GM21717 (cell line): ENCODE measurements around the gene HERC2.
"Not testable (repeated sequence)": the region's sequence is repeated elsewhere in the genome, so short reads cannot be mapped to it uniquely, and the experiment has no call there.

Experiments
- ATAC-seq: cut with Tn5 transposase; IDR thresholded peaks from one replicate; pipeline ENCODE4 v1.9.1; 2021; ENCODE audit warnings: mild to moderate bottlenecking, moderate library complexity; ENCODE audit not compliant: unreplicated experiment

HERC2 gene

DNA sequence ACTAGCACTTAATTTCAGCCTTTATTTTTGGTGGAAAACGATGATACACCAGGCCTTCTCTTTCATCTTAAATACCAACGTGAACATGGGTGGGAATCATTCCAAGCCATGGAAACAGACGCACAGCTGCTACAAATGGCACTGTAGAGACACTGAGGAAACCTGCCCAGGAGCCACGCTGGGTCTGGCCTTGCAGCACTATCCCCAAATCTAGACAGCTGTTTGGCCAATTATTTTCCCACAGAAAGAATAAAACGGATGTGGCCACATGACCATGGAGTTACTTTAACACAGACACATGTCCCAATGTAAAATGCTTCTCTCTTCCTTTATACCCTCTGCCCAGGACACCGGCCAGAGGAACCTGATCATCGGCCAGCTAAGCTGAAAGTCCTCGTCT is 139.2 kb downstream of the HERC2 start:
- ATAC-seq = no peak

DNA sequence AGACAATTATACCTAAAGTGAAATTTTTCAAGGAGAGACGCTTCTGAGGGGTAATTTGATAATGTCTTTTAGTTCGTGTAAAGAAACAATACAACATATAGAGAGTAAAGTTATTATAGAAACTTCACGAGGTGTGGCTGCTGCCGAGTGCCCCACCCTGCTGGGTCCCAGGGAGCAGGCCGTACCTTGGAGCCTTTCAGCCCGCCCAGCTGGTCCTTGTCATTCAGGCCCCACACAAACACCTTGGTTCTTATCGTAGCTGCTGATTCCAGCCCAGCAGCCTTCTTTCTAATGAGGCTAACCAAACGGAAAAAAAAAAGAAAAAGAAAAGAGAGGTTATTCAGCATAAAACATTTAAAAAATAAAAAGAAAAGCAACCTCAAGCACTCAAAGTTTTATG is 139.8 kb downstream of the HERC2 start:
- no peak for ATAC-seq

- ATAC-seq = no peak
Observed at GRCh38 chr15:28181366-28181765, 140.6 kb downstream of the HERC2 start.

DNA sequence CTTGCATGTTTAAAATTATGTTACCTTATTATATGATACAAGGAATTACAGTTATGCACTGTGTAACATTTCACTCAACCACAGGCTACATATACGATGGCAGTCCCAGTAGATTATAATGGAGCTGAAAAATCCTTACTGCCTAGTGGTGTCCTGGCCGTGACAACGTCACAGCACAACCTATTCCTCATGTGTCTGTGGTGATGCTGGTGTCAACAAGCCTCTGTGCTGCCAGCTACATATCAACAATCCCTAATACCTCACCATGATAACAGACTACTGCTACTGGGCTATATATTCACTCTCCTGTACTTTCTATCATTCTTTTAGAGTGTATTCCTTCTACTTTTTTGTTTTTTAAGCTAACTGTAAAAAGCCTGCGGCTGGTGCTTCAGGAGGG is 142.7 kb downstream of the HERC2 start:
- ATAC-seq = no peak

DNA sequence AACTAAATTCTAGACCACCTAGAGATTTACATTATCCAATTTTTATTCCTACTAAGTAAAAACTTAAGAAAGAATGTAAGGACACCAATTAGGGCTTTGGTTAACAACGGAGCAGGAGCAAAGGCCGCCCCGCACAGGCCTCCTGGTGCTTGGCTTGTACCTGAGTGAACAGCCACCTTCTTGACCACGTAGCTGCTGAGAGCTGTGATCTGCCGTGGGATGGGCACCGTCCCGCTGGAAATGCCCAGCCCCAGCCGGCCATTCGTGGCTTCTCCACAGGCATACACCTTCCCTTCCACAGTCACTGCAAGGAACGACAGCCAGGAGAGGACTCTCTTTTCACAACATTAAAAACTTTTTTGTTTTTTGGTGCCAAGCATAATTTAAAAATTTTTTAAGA is 143.3 kb downstream of the HERC2 start:
- no peak for ATAC-seq

GRCh38 chr15:28178290-28178689 is 143.7 kb downstream of the HERC2 start:
- no peak for ATAC-seq

DNA sequence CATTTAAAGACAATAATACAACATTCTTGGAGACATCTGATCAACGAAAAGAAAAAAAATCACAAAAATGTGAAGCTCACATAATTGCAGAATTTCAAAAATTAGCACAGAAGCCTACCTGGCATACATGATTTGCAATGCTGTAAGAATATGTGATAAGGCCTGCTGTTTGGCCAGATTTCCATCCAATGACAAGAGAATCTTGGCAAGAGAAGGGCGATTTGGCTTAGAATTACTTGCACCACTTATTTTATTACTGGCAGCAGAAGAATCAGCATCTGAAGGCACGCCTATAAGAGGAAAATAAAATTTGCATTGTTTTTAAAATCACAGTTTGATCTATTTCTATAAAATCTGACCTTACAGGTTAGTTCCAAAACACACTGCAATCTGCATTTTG is 152.6 kb downstream of the HERC2 start:
- ATAC-seq = no peak

- not testable (repeated sequence) for ATAC-seq
Observed at GRCh38 chr15:28168405-28169121, 153.4 kb downstream of the HERC2 start.

- no peak for ATAC-seq
Observed at GRCh38 chr15:28167042-28167441, 154.9 kb downstream of the HERC2 start.

DNA sequence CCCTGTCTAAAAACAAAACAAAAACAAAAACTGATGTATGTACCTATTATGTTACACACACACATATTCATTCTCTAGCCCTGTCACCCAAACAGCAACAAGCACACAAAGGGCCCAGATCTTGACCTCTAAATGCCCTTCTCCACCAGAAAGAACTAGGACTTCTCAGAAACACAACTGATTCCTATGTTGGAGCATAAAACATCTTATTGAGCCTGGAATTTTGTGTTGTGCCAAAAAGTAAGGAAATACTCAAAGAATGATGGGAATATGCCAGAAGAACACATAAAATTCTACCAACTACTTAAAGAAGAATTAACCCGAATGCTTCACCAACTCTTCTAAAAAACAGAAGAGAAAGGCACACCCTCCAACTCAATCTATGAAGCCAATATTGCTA is 156.2 kb downstream of the HERC2 start:
- ATAC-seq = no peak

DNA sequence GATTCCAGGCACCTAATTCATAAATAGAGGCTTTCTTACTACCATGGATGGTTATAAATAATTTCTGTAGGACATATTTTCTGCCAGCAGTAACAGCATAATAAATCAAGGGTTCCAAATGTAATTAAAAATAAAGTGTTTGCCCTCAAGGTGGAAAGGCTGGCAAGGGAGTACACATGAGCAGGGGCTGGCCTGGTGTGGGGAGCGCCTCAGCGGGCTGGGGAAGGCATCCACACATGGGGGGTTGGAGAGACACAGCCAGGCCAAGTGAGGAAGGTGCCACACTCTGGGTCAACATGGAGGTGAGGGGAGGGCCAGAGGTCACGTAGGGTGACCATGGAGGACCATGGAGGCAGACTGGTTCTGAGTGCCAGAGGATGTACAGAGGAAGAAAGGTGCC is 157.1 kb downstream of the HERC2 start:
- no peak for ATAC-seq

GRCh38 chr15:28154283-28154682 is 167.7 kb downstream of the HERC2 start:
- ATAC-seq = no peak

GRCh38 chr15:28153492-28154119 is 168.4 kb downstream of the HERC2 start:
- no peak for ATAC-seq

- not testable (repeated sequence) for ATAC-seq
Observed at GRCh38 chr15:28152538-28152923, 169.4 kb downstream of the HERC2 start.

DNA sequence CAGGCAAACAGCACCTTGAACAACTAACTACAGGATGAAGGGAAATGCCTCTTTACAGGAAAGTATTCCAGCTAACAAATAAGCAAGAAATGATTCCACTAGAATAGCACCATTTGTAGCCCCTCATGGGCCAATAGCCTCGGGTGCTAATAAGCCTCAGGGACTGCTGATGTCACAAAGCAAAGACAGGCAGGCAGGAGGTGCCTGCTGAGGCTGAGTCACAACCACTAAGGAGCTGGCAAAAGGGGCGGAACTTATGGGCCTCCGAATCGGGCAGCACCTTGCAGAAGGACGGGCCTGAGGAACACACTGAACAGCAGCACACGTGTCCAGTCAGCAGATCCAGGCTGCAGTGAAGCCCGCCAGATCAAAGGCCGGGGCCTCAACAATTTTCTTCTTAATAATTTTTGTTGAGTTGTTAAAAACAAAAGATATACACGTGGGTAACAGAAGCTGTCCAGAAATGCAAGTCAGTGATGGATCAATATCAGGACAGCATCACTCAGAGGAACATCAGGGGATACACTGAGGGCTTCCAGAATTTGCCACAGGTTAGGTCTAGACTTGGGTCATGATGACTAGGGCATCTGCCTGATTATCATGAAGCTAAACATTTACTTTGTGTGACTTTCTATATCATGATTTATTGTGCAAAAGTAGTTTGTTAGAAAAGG is 170.0 kb downstream of the HERC2 start:
- ATAC-seq = not testable (repeated sequence)

DNA sequence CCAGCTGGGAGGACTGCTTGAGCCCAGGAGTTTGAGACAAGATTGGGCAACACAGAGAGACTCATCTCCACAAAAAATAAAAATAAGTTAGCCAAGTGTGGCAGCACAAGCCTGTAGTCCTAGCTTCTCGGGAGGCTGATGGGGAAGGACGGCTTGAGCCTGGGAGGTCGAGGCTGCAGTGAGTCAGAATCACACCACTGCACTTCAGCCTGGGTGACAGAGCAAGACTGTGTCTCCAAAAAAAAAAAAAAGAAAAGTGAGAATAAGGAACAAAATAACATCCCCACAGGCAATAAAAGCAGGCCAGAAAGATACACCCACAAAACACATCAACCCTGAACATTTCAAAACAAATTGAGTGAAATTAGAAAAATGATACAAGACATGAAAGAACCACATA is 174.2 kb downstream of the HERC2 start:
- ATAC-seq = no peak

DNA sequence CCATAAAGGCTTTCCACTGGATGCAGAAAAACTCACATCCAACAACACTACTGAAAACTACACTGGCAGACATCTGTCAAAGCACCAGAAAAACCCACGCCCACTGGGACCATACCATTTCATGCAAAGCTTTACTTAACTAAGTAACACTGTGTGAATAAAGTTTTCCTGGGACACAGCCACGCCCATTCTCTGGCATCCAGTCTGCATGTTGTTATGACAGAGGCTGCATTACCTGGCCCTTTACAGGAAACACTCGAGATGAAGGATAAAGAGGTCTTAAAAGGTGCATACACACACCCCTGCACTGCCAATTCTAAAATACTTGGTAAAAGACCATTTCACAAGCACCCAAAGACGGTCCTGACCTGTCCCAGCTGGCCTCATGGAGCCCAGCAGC is 176.6 kb downstream of the HERC2 start:
- not testable (repeated sequence) for ATAC-seq

DNA sequence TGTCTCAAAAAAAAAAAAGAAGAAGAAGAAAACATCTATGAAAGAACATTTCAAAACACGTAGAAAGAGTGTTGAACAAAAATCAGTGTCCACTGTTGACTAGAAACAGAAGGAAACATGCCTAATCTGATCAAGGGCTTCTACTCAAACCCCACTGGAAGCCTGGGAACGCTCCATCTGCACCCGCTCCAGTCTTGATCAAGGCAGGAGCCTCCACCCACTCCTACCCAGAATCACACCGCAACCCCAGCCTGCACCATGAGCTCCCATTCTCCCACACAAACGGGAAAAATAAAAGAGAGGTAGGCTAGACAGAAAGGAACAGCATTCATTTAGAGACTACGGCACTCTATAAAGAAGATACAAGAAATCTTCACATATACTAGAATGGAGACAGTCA is 181.9 kb downstream of the HERC2 start:
- no peak for ATAC-seq

DNA sequence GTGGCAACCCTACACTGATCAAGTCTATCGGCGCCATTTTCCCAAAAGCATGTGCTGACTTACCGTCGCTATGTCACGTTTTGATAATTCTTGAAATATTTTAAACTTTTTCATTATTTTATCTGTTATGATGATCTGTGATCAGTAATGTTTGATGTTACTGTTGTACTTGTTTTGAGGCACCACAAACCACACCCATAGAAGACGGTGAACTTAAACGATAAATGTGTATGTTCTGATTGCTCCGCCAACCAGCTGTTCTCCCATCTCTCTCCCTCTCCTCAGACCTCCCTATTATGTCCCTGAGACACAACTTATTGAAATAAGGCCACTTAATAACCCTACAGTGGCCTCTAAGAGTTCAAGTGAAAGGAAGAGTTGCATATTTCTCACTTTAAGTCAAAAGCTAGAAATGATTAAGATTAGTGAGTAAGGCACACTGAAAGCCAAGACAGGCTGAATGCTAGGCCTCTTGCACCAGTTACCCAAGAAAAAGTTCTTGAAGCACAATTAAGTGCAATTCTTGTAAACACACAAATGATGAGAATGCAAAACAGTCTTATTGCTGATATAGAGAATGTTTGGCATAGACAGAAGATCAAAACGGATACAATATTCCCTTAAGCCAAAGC is 184.5 kb downstream of the HERC2 start:
- not testable (repeated sequence) for ATAC-seq

GRCh38 chr15:28136236-28136904 is 185.6 kb downstream of the HERC2 start:
- ATAC-seq = peak; percentile 96

- no peak for ATAC-seq
Observed at GRCh38 chr15:28133281-28133680, 188.7 kb downstream of the HERC2 start.
